ENCODE data around the gene COL18A1. TPM values are rescaled to one million over a fixed set of nuclear protein-coding genes. Genes with fewer than 3 reads are reported as not detected.
"Not testable (repeated sequence)": the region's sequence is repeated elsewhere in the genome, so short reads cannot be mapped to it uniquely, and the experiment has no call there.

The COL18A1 gene
- total RNA-seq, 1 donor from 2014 or later = 52.6 TPM

- Mint-ChIP-seq H3K27ac (no peak overlapping the region), H3K9me3 (peaks cover 14% of the 10 kb centered on the region), H3K36me3 (peaks cover 29% of the 10 kb centered on the region), H3K27me3 (ENCODE audit: insufficient read depth, low read depth) (no peaks in the 10 kb centered on the region), H3K4me3 (no peak overlapping the region), H3K4me1 (no peaks in the 10 kb centered on the region)
- no peaks in the 10 kb centered on the region for H3K4me1 ChIP-seq
- H3K9ac ChIP-seq = no peak overlapping the region
- no peaks in the 10 kb centered on the region for H3K27me3 ChIP-seq
- peaks cover 9% of the 10 kb centered on the region for H3K36me3 ChIP-seq
- H3K9me3 ChIP-seq (ENCODE audit: low read depth) = no peaks in the 10 kb centered on the region
- no peak overlapping the region for H3K27ac ChIP-seq
- H3K4me2 ChIP-seq = no peak overlapping the region
- no peaks in the 10 kb centered on the region for H3F3A ChIP-seq (ENCODE audit: low read depth)
- no peaks in the 10 kb centered on the region for H4K20me1 ChIP-seq (ENCODE audit: low read depth)
- DNase-seq (ENCODE audit: low spot score) = no peak
- H2AFZ ChIP-seq (replicated peaks) = no peak overlapping the region
- no peak for TF ChIP-seq EZH2 (IDR thresholded peaks at IDR 0.05)
- no peak for TF ChIP-seq CTCF (IDR thresholded peaks at IDR 0.05)
- TF ChIP-seq EZH2phosphoT487 (IDR thresholded peaks at IDR 0.05) = no peak
- no peak overlapping the region for H3K4me3 ChIP-seq
- H3K79me2 ChIP-seq (ENCODE audit: low read depth) = no peaks in the 10 kb centered on the region
Measured at GRCh38 chr21:45525910-45526306, 120.9 kb downstream of the COL18A1 start.

GRCh38 chr21:45527151-45527999, 122.4 kb downstream of the COL18A1 start:
- H4K20me1 ChIP-seq (ENCODE audit: low read depth); H3K9ac ChIP-seq; H3K27me3 Mint-ChIP-seq (ENCODE audit: insufficient read depth, low read depth); H3K27ac ChIP-seq; H3K27me3 ChIP-seq; H3K36me3 ChIP-seq; H3K4me3 Mint-ChIP-seq; H3K4me1 Mint-ChIP-seq; H3K4me3 ChIP-seq; H3K4me2 ChIP-seq; H3K4me1 ChIP-seq; H3K9me3 ChIP-seq (ENCODE audit: low read depth); H3K79me2 ChIP-seq (ENCODE audit: low read depth); DNase-seq (ENCODE audit: low spot score); H3K9me3 Mint-ChIP-seq; H3K27ac Mint-ChIP-seq; H2AFZ ChIP-seq (replicated peaks); H3F3A ChIP-seq (ENCODE audit: low read depth): not testable (repeated sequence)
- peaks cover 19% of the 10 kb centered on the region for H3K36me3 Mint-ChIP-seq

- peaks cover 3% of the 10 kb centered on the region for H3K27me3 Mint-ChIP-seq (ENCODE audit: insufficient read depth, low read depth)
- no peaks in the 10 kb centered on the region for H3K9me3 ChIP-seq (ENCODE audit: low read depth)
- H2AFZ ChIP-seq (replicated peaks) = no peak overlapping the region
- H3K27ac ChIP-seq = no peak overlapping the region
- H3F3A ChIP-seq (ENCODE audit: low read depth) = no peaks in the 10 kb centered on the region
- H3K9ac ChIP-seq = no peak overlapping the region
- H3K4me3 Mint-ChIP-seq = no peak overlapping the region
- H3K36me3 Mint-ChIP-seq = peaks cover 13% of the 10 kb centered on the region
- no peaks in the 10 kb centered on the region for H3K36me3 ChIP-seq
- no peak overlapping the region for H3K4me3 ChIP-seq
- H3K4me1 Mint-ChIP-seq = no peaks in the 10 kb centered on the region
- no peaks in the 10 kb centered on the region for H3K9me3 Mint-ChIP-seq
- no peaks in the 10 kb centered on the region for H3K79me2 ChIP-seq (ENCODE audit: low read depth)
- no peaks in the 10 kb centered on the region for H4K20me1 ChIP-seq (ENCODE audit: low read depth)
- TF ChIP-seq EZH2phosphoT487 (IDR thresholded peaks at IDR 0.05) (no peak), EZH2 (IDR thresholded peaks at IDR 0.05) (no peak), CTCF (IDR thresholded peaks at IDR 0.05) (no peak)
- H3K27ac Mint-ChIP-seq = no peak overlapping the region
- no peaks in the 10 kb centered on the region for H3K27me3 ChIP-seq
- H3K4me2 ChIP-seq = no peak overlapping the region
- no peaks in the 10 kb centered on the region for H3K4me1 ChIP-seq
- no peak for DNase-seq (ENCODE audit: low spot score)
Measured at GRCh38 chr21:45528028-45528705, 123.2 kb downstream of the COL18A1 start.
